ENCODE data around the gene RNF181.
"Not testable (repeated sequence)": the region's sequence is repeated elsewhere in the genome, so short reads cannot be mapped to it uniquely, and the experiment has no call there.

Gene RNF181

GRCh38 chr2:85599468-85600234 is 4.1 kb downstream of the RNF181 start:
- no peak for DNase-seq (ENCODE audit: low read depth, low spot score)
- ChIA-PET POLR2A (interaction anchor here (0.6 to 3.8 kb wide), 4 partner anchors 10 to 61 kb away, joined by 3 to 15 read pairs (median 4); partner anchors contain the start of gene MAT2A), CTCF (interaction anchor here (1.0 kb wide), 1 partner anchor 179 kb away, joined by 4 read pairs; no protein-coding TSS in a partner anchor)
- TF ChIP-seq CTCF (IDR thresholded peaks at IDR 0.05; ENCODE audit: insufficient read depth, low read length, missing control alignments): no peak
- no peak overlapping the region for H3K4me3 ChIP-seq (ENCODE audit: low read depth, low read length)

GRCh38 chr2:85600235-85600575 is 4.7 kb downstream of the RNF181 start:
- no peak for TF ChIP-seq CTCF (IDR thresholded peaks at IDR 0.05; ENCODE audit: insufficient read depth, low read length, missing control alignments)
- POLR2A ChIA-PET: interaction anchor here (0.5 to 3.8 kb wide), 4 partner anchors 10 to 61 kb away, joined by 3 to 15 read pairs (median 5); partner anchors contain the start of gene MAT2A
- H3K4me3 ChIP-seq (ENCODE audit: low read depth, low read length): no peak overlapping the region
- CTCF ChIA-PET: interaction anchor here (1.0 to 1.3 kb wide), 2 partner anchors 49 to 179 kb away, joined by 4 read pairs; no protein-coding TSS in a partner anchor
- DNase-seq (ENCODE audit: low read depth, low spot score): no peak

GRCh38 chr2:85600951-85601770 is 5.6 kb downstream of the RNF181 start:
- H3K4me3 ChIP-seq (ENCODE audit: low read depth, low read length): peak overlapping the region; percentile 99
- no peak for TF ChIP-seq CTCF (IDR thresholded peaks at IDR 0.05; ENCODE audit: insufficient read depth, low read length, missing control alignments)
- no peak for DNase-seq (ENCODE audit: low read depth, low spot score)
- ChIA-PET POLR2A (interaction anchor here (0.5 to 3.8 kb wide), 4 partner anchors 11 to 62 kb away, joined by 3 to 15 read pairs (median 4); partner anchors contain the start of genes C2orf68 and MAT2A), CTCF (interaction anchor here (1.0 to 1.3 kb wide), 2 partner anchors 50 to 180 kb away, joined by 4 read pairs; no protein-coding TSS in a partner anchor)

- CTCF ChIA-PET: interaction anchor here (1.3 kb wide), 1 partner anchor 51 kb away, joined by 4 read pairs; no protein-coding TSS in a partner anchor
- POLR2A ChIA-PET: interaction anchor here (1.2 to 3.8 kb wide), 3 partner anchors 10 to 52 kb away, joined by 4 to 15 read pairs (median 5); partner anchors contain the start of gene C2orf68
- no peak for TF ChIP-seq CTCF (IDR thresholded peaks at IDR 0.05; ENCODE audit: insufficient read depth, low read length, missing control alignments)
Observed at GRCh38 chr2:85601771-85602475, 6.4 kb downstream of the RNF181 start.

GRCh38 chr2:85602476-85603234 is 7.1 kb downstream of the RNF181 start, which contains the start of gene TMEM150A:
Gene TMEM150A (minus strand): TSS chr2:85602698. CDS start chr2:85601948, 750 bp downstream.
- peak within 1 kb of the TSS; percentile 99 for H3K4me3 ChIP-seq (ENCODE audit: low read depth, low read length)
- POLR2A ChIA-PET: interaction anchor here (0.9 to 3.8 kb wide), 5 partner anchors 9 to 53 kb away, joined by 4 to 15 read pairs (median 5); partner anchors contain the start of gene C2orf68
- DNase-seq (ENCODE audit: low read depth, low spot score): no peak
- CTCF ChIA-PET: interaction anchor here (0.8 to 1.5 kb wide), 2 partner anchors 8 to 13 kb away, joined by 4 read pairs; no protein-coding TSS in a partner anchor
- TF ChIP-seq CTCF (IDR thresholded peaks at IDR 0.05; ENCODE audit: insufficient read depth, low read length, missing control alignments): peak; percentile 62

More at GRCh38 chr2:85601771-85602475, 6.4 kb downstream of the RNF181 start:
- DNase-seq (ENCODE audit: low read depth, low spot score): no peak
- H3K4me3 ChIP-seq (ENCODE audit: low read depth, low read length): peak overlapping the region; percentile 99

- POLR2A ChIA-PET: interaction anchor here (2.8 kb wide), 1 partner anchor 9 kb away, joined by 11 read pairs; the partner anchor contains the start of gene RNF181
- CTCF ChIA-PET: interaction anchor here (1.3 to 3.2 kb wide), 6 partner anchors 18 to 184 kb away, joined by 3 to 15 read pairs (median 6); partner anchors contain the start of gene MAT2A
- not testable (repeated sequence) for DNase-seq (ENCODE audit: low read depth, low spot score); H3K4me3 ChIP-seq (ENCODE audit: low read depth, low read length)
Observed at GRCh38 chr2:85604133-85604444, 8.5 kb downstream of the RNF181 start.

Data from AG04449 (cell line).